ENCODE results near the gene CSTF2T.

Gene CSTF2T

GRCh38 chr10:51699475-51700227 is at the start of gene CSTF2T:
CSTF2T (minus strand) TSS chr10:51699595; CDS start chr10:51699549, 46 bp downstream.
- peak; percentile 56 to 67 for DNase-seq

- DNase-seq: no peak
Observed at GRCh38 chr10:51748959-51749358, 49.6 kb upstream of the CSTF2T start.

- DNase-seq: no peak
Observed at GRCh38 chr10:51747216-51747615, 47.8 kb upstream of the CSTF2T start.

- no peak for DNase-seq
Observed at GRCh38 chr10:51745397-51745796, 46.0 kb upstream of the CSTF2T start.

GRCh38 chr10:51744235-51745000 is 45.0 kb upstream of the CSTF2T start:
- DNase-seq: no peak

GRCh38 chr10:51743146-51743545 is 43.8 kb upstream of the CSTF2T start:
- DNase-seq: no peak

GRCh38 chr10:51733057-51733456 is 33.7 kb upstream of the CSTF2T start:
- DNase-seq: no peak

- DNase-seq: no peak
Observed at GRCh38 chr10:51729822-51730555, 30.6 kb upstream of the CSTF2T start.

- no peak for DNase-seq
Observed at GRCh38 chr10:51724038-51724437, 24.6 kb upstream of the CSTF2T start.

- no peak for DNase-seq
Observed at GRCh38 chr10:51718804-51719291, 19.5 kb upstream of the CSTF2T start.

GRCh38 chr10:51716981-51717380 is 17.6 kb upstream of the CSTF2T start:
- no peak for DNase-seq

- DNase-seq: no peak
Observed at GRCh38 chr10:51711519-51711891, 12.1 kb upstream of the CSTF2T start.

- no peak for DNase-seq
Observed at GRCh38 chr10:51709324-51709972, 10.1 kb upstream of the CSTF2T start.

GRCh38 chr10:51708609-51709008 is 9.2 kb upstream of the CSTF2T start:
- no peak for DNase-seq

GRCh38 chr10:51707821-51708424 is 8.5 kb upstream of the CSTF2T start:
- DNase-seq: no peak

GRCh38 chr10:51707392-51707791 is 8.0 kb upstream of the CSTF2T start:
- no peak for DNase-seq

- no peak for DNase-seq
Observed at GRCh38 chr10:51706225-51706624, 6.8 kb upstream of the CSTF2T start.

- DNase-seq: no peak
Observed at GRCh38 chr10:51705774-51706173, 6.4 kb upstream of the CSTF2T start.

GRCh38 chr10:51700228-51700817 is 928 bp upstream of the CSTF2T start:
- DNase-seq: no peak

- no peak for DNase-seq
Observed at GRCh38 chr10:51699145-51699474, 285 bp downstream of the CSTF2T start.

GRCh38 chr10:51698473-51699063 is 827 bp downstream of the CSTF2T start:
- no peak for DNase-seq

GRCh38 chr10:51696251-51696650 is 3.1 kb downstream of the CSTF2T start:
- no peak for DNase-seq

Measured in NCI-H1930 (cell line).